Chondrocyte (in vitro differentiated cells): Measurements from ENCODE around the gene PEX7. TPM values are rescaled to one million over a fixed set of nuclear protein-coding genes. Genes with fewer than 3 reads are reported as not detected.

Experiments used
- DNase-seq: peaks from one replicate; pipeline ENCODE4 v3.0.0; 2021; ENCODE audit warnings: mixed read lengths, low spot score
- H3K27ac Mint-ChIP-seq: one replicate; pipeline ENCODE4 v1.8.0; 2021; ENCODE audit warnings: mild to moderate bottlenecking, moderate library complexity, mixed read lengths; ENCODE audit not compliant: unreplicated experiment
- H3K27me3 Mint-ChIP-seq: 2 replicates; pipeline ENCODE4 v1.8.0; 2021; ENCODE audit warnings: low read depth, mixed read lengths
- H3K36me3 Mint-ChIP-seq: 2 replicates; pipeline ENCODE4 v1.8.0; 2021; ENCODE audit warnings: low read depth, mixed read lengths
- H3K4me1 Mint-ChIP-seq: 2 replicates; pipeline ENCODE4 v1.8.0; 2021; ENCODE audit warnings: low read depth, mild to moderate bottlenecking, mixed read lengths
- H3K4me3 Mint-ChIP-seq: one replicate; pipeline ENCODE4 v1.8.0; 2021; ENCODE audit warnings: mild to moderate bottlenecking, moderate library complexity, mixed read lengths; ENCODE audit not compliant: unreplicated experiment
- H3K9me3 Mint-ChIP-seq: 2 replicates; pipeline ENCODE4 v1.8.0; 2021; ENCODE audit warnings: low read depth, mixed read lengths
- total RNA-seq: library from RNA; stranded (reverse); gene quantifications from 3 replicates; pipeline ENCODE4 v1.2.1, GENCODE V29; 2021
- TF ChIP-seq, protein P1 (sequence below): fragments of 200-600 bp; sonication (generic); IDR thresholded peaks from 2 replicates; pipeline ENCODE4 v1.5.0; 2021; ENCODE audit warnings: antibody characterized with exemption, mild to moderate bottlenecking, moderate library complexity

Gene PEX7
- total RNA-seq, 1 donor from 2014 or later: 7.0 TPM

DNA sequence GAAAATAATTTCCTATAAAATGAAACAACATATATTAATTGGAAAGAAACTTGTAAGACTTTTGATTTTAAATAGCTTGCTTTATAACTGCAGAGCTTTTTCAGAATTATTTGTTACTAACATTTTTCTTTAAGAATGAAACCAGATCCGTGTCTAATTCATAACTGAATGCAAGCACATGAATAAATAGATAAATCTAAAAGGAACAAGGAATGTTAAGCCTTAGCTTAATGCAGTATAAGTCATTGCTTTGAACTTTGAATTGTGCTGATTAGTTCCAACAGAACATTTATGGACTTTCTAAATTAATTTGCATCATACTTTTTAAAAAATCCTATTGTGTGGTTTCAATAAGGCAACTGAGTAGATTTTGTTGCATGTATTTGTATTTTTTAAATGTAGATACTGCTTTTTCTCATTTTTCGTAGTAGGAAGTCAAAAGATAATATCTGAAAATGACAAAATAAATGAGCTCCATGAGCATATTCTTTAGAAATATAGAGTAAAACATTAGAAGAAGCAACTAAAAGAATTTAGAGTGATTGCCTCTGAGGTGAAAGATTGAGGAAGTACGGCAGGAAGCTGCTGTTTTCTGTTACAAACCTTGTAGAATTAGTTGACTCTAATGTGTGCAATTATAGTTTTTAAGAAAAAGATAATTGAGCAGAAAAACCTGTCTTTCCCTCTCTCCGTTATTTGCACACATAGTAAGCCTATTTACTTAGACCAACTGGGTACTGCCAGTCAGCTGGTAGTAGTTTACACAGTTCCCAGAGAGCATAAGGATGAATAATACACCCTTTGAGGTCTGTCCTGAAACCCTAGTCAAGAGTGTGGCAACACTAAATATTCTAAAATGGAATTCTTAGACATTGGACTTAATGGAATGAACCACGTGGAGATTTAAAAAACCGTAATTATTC is 67.1 kb downstream of the PEX7 start:
- Mint-ChIP-seq H3K4me1 (peaks cover 8% of the 10 kb centered on the region), H3K27ac (no peak overlapping the region), H3K36me3 (peaks cover 2% of the 10 kb centered on the region)

DNA sequence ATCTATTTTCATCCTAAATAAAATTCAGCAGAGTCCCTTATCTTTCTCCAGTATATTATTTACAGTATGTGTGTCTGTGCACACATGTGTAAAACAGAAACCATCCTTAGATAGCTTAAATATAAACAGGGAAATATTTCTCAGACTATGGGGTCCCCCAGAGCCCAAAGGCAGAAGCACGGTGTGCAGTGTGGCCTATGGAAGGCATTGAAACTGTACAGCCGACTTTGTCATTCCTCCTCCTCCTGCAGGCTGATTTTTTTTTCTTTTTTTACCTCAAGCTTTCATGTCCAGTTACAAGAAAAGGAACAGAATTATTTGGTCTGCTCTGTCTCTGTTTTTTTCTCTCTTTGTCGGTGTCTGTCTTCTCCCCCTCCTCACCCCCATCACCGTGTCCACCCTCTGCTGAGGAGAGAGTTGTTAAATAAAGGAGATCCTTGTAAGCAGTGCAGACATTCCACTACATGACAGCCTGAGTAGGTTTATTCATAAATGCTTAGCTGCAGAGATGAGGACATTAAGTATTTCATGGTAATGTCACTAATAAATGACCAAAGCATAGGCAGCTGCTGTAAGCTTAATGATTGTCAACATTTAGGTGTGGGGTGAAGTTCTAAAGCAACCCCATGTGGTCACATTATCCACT is 67.9 kb downstream of the PEX7 start:
- no peak for DNase-seq
- Mint-ChIP-seq H3K9me3 (no peaks in the 10 kb centered on the region), H3K4me1 (peaks cover 8% of the 10 kb centered on the region), H3K27ac (no peak overlapping the region), H3K27me3 (no peaks in the 10 kb centered on the region), H3K36me3 (peaks cover 2% of the 10 kb centered on the region), H3K4me3 (no peak overlapping the region)
- TF ChIP-seq, protein P1, sequence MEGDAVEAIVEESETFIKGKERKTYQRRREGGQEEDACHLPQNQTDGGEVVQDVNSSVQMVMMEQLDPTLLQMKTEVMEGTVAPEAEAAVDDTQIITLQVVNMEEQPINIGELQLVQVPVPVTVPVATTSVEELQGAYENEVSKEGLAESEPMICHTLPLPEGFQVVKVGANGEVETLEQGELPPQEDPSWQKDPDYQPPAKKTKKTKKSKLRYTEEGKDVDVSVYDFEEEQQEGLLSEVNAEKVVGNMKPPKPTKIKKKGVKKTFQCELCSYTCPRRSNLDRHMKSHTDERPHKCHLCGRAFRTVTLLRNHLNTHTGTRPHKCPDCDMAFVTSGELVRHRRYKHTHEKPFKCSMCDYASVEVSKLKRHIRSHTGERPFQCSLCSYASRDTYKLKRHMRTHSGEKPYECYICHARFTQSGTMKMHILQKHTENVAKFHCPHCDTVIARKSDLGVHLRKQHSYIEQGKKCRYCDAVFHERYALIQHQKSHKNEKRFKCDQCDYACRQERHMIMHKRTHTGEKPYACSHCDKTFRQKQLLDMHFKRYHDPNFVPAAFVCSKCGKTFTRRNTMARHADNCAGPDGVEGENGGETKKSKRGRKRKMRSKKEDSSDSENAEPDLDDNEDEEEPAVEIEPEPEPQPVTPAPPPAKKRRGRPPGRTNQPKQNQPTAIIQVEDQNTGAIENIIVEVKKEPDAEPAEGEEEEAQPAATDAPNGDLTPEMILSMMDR: no peak

More for the DNA sequence above, 67.1 kb downstream of the PEX7 start:
- TF ChIP-seq, protein P1: no peak
- Mint-ChIP-seq H3K27me3 (no peaks in the 10 kb centered on the region), H3K9me3 (no peaks in the 10 kb centered on the region), H3K4me3 (no peak overlapping the region)
- DNase-seq: no peak

DNA sequence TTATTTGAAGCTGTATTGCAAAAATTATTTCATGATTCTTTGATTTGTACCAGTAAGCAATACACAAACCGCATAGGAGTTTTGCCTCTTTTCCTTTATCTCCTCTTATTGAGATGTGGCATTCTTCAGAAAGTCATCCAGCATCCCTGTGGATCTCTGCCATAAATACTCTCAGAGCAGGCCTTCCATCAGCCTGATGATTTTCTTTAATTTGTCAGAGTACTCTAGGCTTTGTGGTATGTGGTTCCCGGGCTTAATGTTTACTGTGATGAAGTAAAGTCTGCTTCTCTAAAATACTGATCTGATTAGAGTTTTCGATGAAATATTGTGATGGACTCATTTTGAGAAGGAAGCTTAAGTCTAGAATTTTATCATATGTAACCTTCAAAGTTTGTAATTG is 68.6 kb downstream of the PEX7 start:
- H3K27me3 Mint-ChIP-seq: no peaks in the 10 kb centered on the region
- DNase-seq: no peak
- no peak overlapping the region for H3K4me3 Mint-ChIP-seq
- TF ChIP-seq, protein P1: no peak
- H3K9me3 Mint-ChIP-seq: no peaks in the 10 kb centered on the region
- H3K27ac Mint-ChIP-seq: no peak overlapping the region
- peaks cover 8% of the 10 kb centered on the region for H3K4me1 Mint-ChIP-seq
- H3K36me3 Mint-ChIP-seq: peaks cover 2% of the 10 kb centered on the region

DNA sequence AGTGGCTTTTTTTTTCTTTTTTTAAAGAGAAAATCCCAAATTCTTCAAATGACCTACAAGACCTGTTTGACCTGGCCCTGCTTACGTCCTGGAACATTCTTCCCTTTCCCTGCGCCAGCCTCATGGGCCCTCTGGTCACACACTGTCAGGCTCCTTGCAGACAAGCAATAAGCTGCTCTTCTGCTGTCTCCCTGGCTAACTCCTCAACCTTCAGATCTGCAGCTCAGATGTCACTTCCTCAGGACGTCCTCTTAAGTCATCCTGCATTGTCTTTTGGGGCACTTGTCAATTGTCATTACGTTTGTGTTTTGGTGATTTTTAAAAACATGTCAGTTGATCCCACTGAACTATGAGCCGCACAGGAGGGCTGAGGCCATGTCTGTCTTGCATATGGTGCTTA is 70.8 kb downstream of the PEX7 start:
- DNase-seq: no peak
- TF ChIP-seq, protein P1: no peak
- no peaks in the 10 kb centered on the region for H3K27me3 Mint-ChIP-seq
- no peaks in the 10 kb centered on the region for H3K9me3 Mint-ChIP-seq
- no peak overlapping the region for H3K4me3 Mint-ChIP-seq
- peaks cover 8% of the 10 kb centered on the region for H3K4me1 Mint-ChIP-seq
- peaks cover 2% of the 10 kb centered on the region for H3K36me3 Mint-ChIP-seq
- H3K27ac Mint-ChIP-seq: no peak overlapping the region

DNA sequence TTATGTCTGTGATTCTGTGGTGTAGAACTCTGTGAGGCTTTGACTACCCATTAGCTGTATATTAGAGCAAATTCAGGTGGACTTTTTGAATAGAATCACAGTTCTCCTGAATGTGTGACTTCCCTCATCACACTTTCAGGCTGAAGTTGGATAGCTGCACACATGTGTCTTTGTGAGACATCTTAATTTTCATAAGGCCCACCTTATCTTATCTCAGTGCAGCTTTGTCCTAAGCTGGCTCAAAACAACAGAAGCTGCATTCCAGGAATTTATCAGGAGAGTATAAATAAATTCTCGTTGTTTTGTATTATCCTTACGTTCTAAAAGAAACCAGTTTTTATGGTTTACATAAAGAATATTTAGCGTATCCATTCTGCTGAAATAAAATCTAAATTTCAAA is 73.5 kb downstream of the PEX7 start:
- H3K36me3 Mint-ChIP-seq: peaks cover 6% of the 10 kb centered on the region
- no peaks in the 10 kb centered on the region for H3K27me3 Mint-ChIP-seq
- TF ChIP-seq, protein P1: no peak
- DNase-seq: no peak
- no peak overlapping the region for H3K27ac Mint-ChIP-seq
- no peaks in the 10 kb centered on the region for H3K9me3 Mint-ChIP-seq
- H3K4me3 Mint-ChIP-seq: no peak overlapping the region
- H3K4me1 Mint-ChIP-seq: no peaks in the 10 kb centered on the region
